GM12878 (cell line): Measurements from ENCODE around the gene SUGCT. TPM values are rescaled to one million over a fixed set of nuclear protein-coding genes. Genes with fewer than 3 reads are reported as not detected.

Experiments
- ATAC-seq: fragments of 200-7000 bp; cut with Tn5 transposase; 3 replicates; pipeline ENCODE4 v1.9.1; 2020; ENCODE audit warnings: mild to moderate bottlenecking, moderate library complexity
- BruUV-seq: library from RNA; stranded (reverse); fragments of 400-500 nt; replicated peaks from 2 replicates; lab custom pipeline; 2021; lab: Mats Ljungman, UMichigan
- CTCF ChIA-PET: fragments of 300-600 bp; sonication (Branson Sonifier 250); formaldehyde crosslinking; extraction: SDS; loops from one replicate; lab custom pipeline; 2021; ENCODE audit warnings: inconsistent platforms; lab: Yijun Ruan, JAX
- POLR2A ChIA-PET: fragments of 350-600 bp; formaldehyde crosslinking; extraction: SDS; loops from one replicate; lab custom pipeline; 2021; ENCODE audit warnings: inconsistent platforms; lab: Charles Lee
- RAD21 ChIA-PET: fragments of 300-600 bp; sonication (Branson Sonifier 250); formaldehyde crosslinking; loops from one replicate; lab custom pipeline; 2023; ENCODE audit warnings: antibody characterized with exemption; ENCODE audit not compliant: unreplicated experiment; lab: Charles Lee
- SMC1A ChIA-PET: fragments of 300-600 bp; sonication (Branson Sonifier 250); formaldehyde crosslinking; loops from one replicate; lab custom pipeline; 2023; ENCODE audit not compliant: unreplicated experiment, uncharacterized antibody; lab: Charles Lee
- DNase-seq: peaks from one replicate; pipeline ENCODE4 v3.0.0-alpha.2; 2011; ENCODE audit warnings: low read depth, low spot score
- FAIRE-seq: peaks from 3 replicates; lab custom pipeline; 2011; peaks lifted over from hg19 to GRCh38; lab: Jason Lieb, UNC
- H2AFZ ChIP-seq: 2 replicates; pipeline ENCODE4 v1.6.0; 2011; ENCODE audit warnings: low read depth, low read length, control low read depth; ENCODE audit not compliant: control insufficient read depth
- H3K27ac ChIP-seq: 2 replicates; pipeline ENCODE4 v1.5.1; 2011; ENCODE audit warnings: control low read depth; ENCODE audit not compliant: control insufficient read depth, insufficient read depth
- H3K27me3 ChIP-seq, 2 experiments: replicated peaks in 1 of 2; 2 replicates each; pipeline versions ENCODE4 v1.6.0 to v1.6.1; 2011; ENCODE audit warnings: low read length in 1 of 2; ENCODE audit not compliant: control insufficient read depth in 2 of 2, insufficient read depth in 2 of 2
- H3K36me3 ChIP-seq, 2 experiments: 2 replicates each; pipeline ENCODE4 v1.5.1; 2011; ENCODE audit warnings: low read length in 1 of 2; ENCODE audit not compliant: control insufficient read depth in 2 of 2, insufficient read depth in 2 of 2
- H3K4me1 ChIP-seq: 2 replicates; pipeline ENCODE4 v1.6.1; 2011; ENCODE audit warnings: mild to moderate bottlenecking, low read length, moderate library complexity, mixed read lengths; ENCODE audit not compliant: control insufficient read depth, insufficient read depth
- H3K4me2 ChIP-seq: 2 replicates; pipeline ENCODE4 v1.6.0; 2011; ENCODE audit warnings: control low read depth; ENCODE audit not compliant: control insufficient read depth, insufficient read depth
- H3K4me3 ChIP-seq: fragments of 200-600 bp; sonication (generic); 2 replicates; pipeline ENCODE4 v1.5.1; 2016
- H3K79me2 ChIP-seq: 2 replicates; pipeline ENCODE4 v1.6.0; 2011; ENCODE audit warnings: low read length; ENCODE audit not compliant: control insufficient read depth, insufficient read depth
- H3K9ac ChIP-seq: 2 replicates; pipeline ENCODE4 v1.8.0; 2011; ENCODE audit warnings: low read length, control low read depth, mixed read lengths; ENCODE audit not compliant: control insufficient read depth, insufficient read depth
- H3K9me3 ChIP-seq: replicated peaks from 3 replicates; pipeline ENCODE4 v1.5.1; 2011; ENCODE audit warnings: mild to moderate bottlenecking, low read length; ENCODE audit not compliant: control insufficient read depth, insufficient read depth
- H4K20me1 ChIP-seq: 2 replicates; pipeline ENCODE4 v1.6.0; 2011; ENCODE audit not compliant: control insufficient read depth, insufficient read depth
- BRCA1 ChIP-seq: IDR thresholded peaks from 2 replicates; pipeline ENCODE4 v1.6.1; 2011; ENCODE audit warnings: low read depth, low read length, improper control_type of control experiment
- CHD2 ChIP-seq: IDR thresholded peaks from 2 replicates; pipeline ENCODE4 v1.6.1; 2011; ENCODE audit warnings: low read depth, low read length, improper control_type of control experiment, borderline replicate concordance
- FOXK2 ChIP-seq: fragments of 450-650 bp; IDR thresholded peaks from 2 replicates; pipeline ENCODE4 v1.6.1; 2017; ENCODE audit warnings: mild to moderate bottlenecking, moderate library complexity
- IKZF1 ChIP-seq: fragments of 450-650 bp; conservative IDR thresholded peaks from 2 replicates; pipeline ENCODE4 v1.6.1; 2017; ENCODE audit warnings: antibody characterized with exemption, mild to moderate bottlenecking
- KDM1A ChIP-seq: fragments of 200-600 bp; sonication (generic); IDR thresholded peaks from 2 replicates; pipeline ENCODE4 v1.6.1; 2016; ENCODE audit warnings: borderline replicate concordance
- MXI1 ChIP-seq: fragments of 150-350 bp; IDR thresholded peaks from 2 replicates; pipeline ENCODE4 v1.6.1; 2011; ENCODE audit warnings: low read depth, mild to moderate bottlenecking, inconsistent platforms, low read length, improper control_type of control experiment
- NR2F1 ChIP-seq: fragments of 450-650 bp; conservative IDR thresholded peaks from 2 replicates; pipeline ENCODE4 v1.6.1; 2017; ENCODE audit warnings: mild to moderate bottlenecking
- PAX5 ChIP-seq: IDR thresholded peaks from 2 replicates; pipeline ENCODE4 v1.6.1; 2011; ENCODE audit warnings: low read depth, low read length, borderline replicate concordance
- TARDBP ChIP-seq: IDR thresholded peaks from 2 replicates; pipeline ENCODE4 v1.6.1; 2016; ENCODE audit warnings: borderline replicate concordance
- YBX1 ChIP-seq: fragments of 450-650 bp; IDR thresholded peaks from 2 replicates; pipeline ENCODE4 v1.6.1; 2016; ENCODE audit warnings: antibody characterized with exemption
- ZBED1 ChIP-seq: IDR thresholded peaks from 2 replicates; pipeline ENCODE4 v1.6.1; 2016; ENCODE audit warnings: borderline replicate concordance
- ZNF217 ChIP-seq: fragments of 450-650 bp; IDR thresholded peaks from 2 replicates; pipeline ENCODE4 v1.6.1; 2017; ENCODE audit warnings: antibody characterized with exemption, mild to moderate bottlenecking
- ZNF274 ChIP-seq: IDR thresholded peaks from one replicate; pipeline ENCODE4 v1.8.0; 2011; ENCODE audit not compliant: insufficient read length, insufficient read depth
- ZNF622 ChIP-seq: fragments of 450-650 bp; IDR thresholded peaks from 2 replicates; pipeline ENCODE4 v1.6.1; 2017; ENCODE audit warnings: mild to moderate bottlenecking, inconsistent platforms
- WGBS: methylation state at CpG from one replicate; pipeline ENCODE4 v1.1.6; 2016; ENCODE audit warnings: low lambda C conversion rate; ENCODE audit not compliant: insufficient replicate concordance, insufficient coverage; ENCODE audit errors: missing lambda C conversion rate; 5-methylcytosine and 5-hydroxymethylcytosine counted together
- in situ Hi-C: fragments of 300-500 bp; cut with MboI; formaldehyde crosslinking; loops from 9 replicates; pipeline ENCODE4 v1.14.3; 2018; ENCODE audit warnings: mixed read lengths
- intact Hi-C: fragments of 100-400 bp; cut with micrococcal nuclease; formaldehyde crosslinking; loops from one replicate; pipeline ENCODE4 v1.14.2; 2022; ENCODE audit not compliant: unreplicated experiment
- polyA plus RNA-seq, 11 experiments: library from polyadenylated mRNA; depleted of rRNA in 4 of 11; unstranded in 6 of 11; stranded (reverse) in 5 of 11; fragments of >200 nt; fragmentation: Nextera tagmentation in 4 of 11; fragmentation: Illumina TruSeq in 1 of 11; extraction: Ambion mirVana in 4 of 11; extraction: Trizol in 1 of 11; gene quantifications; 1 replicate in 1 of 11; 2 replicates in 10 of 11; pipeline versions ENCODE4 v1.2.1 to v1.2.3, GENCODE V29; 2011 to 2016; ENCODE audit warnings: inconsistent platforms in 2 of 11, missing spikeins in 2 of 11, low read depth in 1 of 11
- total RNA-seq, 4 experiments: library from RNA; depleted of rRNA in 3 of 4; stranded (reverse); fragments of >200 nt in 3 of 4; fragmentation: Illumina TruSeq in 1 of 4; extraction: Trizol in 1 of 4; gene quantifications; 2 replicates each; pipeline versions ENCODE4 v1.2.1 to v1.2.3, GENCODE V29; 2013 to 2021
- TF ChIP-seq, protein P1 (sequence below): IDR thresholded peaks from 2 replicates; pipeline ENCODE4 v1.6.1; 2012; ENCODE audit warnings: mild to moderate bottlenecking, low read depth, low read length
- TF ChIP-seq, protein P2 (sequence below): IDR thresholded peaks from 2 replicates; pipeline ENCODE4 v1.6.1; 2012; ENCODE audit warnings: low read length, inconsistent platforms
- TF ChIP-seq, protein P3 (sequence below): fragments of 450-650 bp; IDR thresholded peaks from 2 replicates; pipeline ENCODE4 v1.6.1; 2016; ENCODE audit warnings: mild to moderate bottlenecking
- TF ChIP-seq, protein P4 (sequence below): fragments of 450-650 bp; conservative IDR thresholded peaks from 2 replicates; pipeline ENCODE4 v1.6.1; 2017; ENCODE audit warnings: mild to moderate bottlenecking, moderate library complexity

Gene SUGCT
- total and polyA plus RNA-seq, 10 of the 15 experiments (the other 5 are each of a cell fraction or from before 2014, with no cell fraction given): 0.08 to 1.2 (median 0.67) TPM; not detected in 1

DNA sequence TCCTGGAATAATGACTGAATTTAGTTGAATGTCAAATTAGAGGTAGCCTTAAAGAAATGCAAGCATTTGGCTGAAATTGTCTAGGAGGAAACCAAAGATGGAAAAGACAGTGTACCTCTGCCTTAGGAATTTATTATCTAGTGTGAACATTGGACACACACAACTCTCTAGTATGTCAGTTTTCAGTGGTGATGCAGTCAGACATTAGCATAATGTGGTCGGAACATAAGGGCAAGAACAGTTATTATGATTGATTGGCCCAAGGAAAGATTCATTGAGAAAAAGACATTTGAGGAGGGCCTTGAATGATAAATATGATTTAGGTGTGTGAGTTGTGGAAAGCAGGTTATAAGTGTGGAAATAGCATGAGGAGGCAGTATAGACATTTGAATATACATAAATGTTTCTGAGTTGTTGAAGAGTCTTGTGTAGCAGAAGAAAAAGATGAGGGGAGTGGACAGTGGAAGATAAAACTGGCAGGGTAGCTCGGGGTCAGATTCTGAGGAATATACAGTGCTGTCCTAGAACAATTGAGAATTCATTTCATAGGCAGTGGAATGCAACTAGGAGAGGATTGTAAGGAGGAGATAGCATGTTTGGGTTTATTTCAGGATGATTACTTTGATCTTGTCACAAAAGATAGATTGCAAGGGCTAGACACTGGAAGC is 414.7 kb downstream of the SUGCT start:
- SMC1A ChIA-PET: no interaction called here
- Histone ChIP-seq H2AFZ (no peak overlapping the region), H3K27ac (no peak overlapping the region), H3K9ac (no peak overlapping the region), H3K36me3 (no peaks in the 10 kb centered on the region), H3K27me3 (no peaks in the 10 kb centered on the region), H3K4me2 (no peak overlapping the region), H3K9me3 (no peaks in the 10 kb centered on the region), H3K4me3 (no peak overlapping the region), H4K20me1 (no peaks in the 10 kb centered on the region), H3K79me2 (no peaks in the 10 kb centered on the region), H3K4me1 (0 out of 2 replicates have a peak, but pooled peaks cover 5% of the 10 kb centered on the region)
- CTCF ChIA-PET: no interaction called here
- DNase-seq (no peak), ATAC-seq (no peak), FAIRE-seq (no peak)
- in situ Hi-C loops (no loop called here), intact Hi-C loops (no loop called here)
- no TSS peak for BruUV-seq
- POLR2A ChIA-PET: no interaction called here
- RAD21 ChIA-PET: no interaction called here
- WGBS: 20% methylated on average over 2 of the region's 2 CpGs
- TF ChIP-seq ZNF274 (no peak), KDM1A (no peak), BRCA1 (no peak), TARDBP (no peak), ZNF217 (no peak), YBX1 (no peak), PAX5 (no peak), CHD2 (no peak), MXI1 (no peak), ZBED1 (no peak), IKZF1 (no peak), NR2F1 (no peak), ZNF622 (no peak), FOXK2 (no peak)
- TF ChIP-seq, protein P1, sequence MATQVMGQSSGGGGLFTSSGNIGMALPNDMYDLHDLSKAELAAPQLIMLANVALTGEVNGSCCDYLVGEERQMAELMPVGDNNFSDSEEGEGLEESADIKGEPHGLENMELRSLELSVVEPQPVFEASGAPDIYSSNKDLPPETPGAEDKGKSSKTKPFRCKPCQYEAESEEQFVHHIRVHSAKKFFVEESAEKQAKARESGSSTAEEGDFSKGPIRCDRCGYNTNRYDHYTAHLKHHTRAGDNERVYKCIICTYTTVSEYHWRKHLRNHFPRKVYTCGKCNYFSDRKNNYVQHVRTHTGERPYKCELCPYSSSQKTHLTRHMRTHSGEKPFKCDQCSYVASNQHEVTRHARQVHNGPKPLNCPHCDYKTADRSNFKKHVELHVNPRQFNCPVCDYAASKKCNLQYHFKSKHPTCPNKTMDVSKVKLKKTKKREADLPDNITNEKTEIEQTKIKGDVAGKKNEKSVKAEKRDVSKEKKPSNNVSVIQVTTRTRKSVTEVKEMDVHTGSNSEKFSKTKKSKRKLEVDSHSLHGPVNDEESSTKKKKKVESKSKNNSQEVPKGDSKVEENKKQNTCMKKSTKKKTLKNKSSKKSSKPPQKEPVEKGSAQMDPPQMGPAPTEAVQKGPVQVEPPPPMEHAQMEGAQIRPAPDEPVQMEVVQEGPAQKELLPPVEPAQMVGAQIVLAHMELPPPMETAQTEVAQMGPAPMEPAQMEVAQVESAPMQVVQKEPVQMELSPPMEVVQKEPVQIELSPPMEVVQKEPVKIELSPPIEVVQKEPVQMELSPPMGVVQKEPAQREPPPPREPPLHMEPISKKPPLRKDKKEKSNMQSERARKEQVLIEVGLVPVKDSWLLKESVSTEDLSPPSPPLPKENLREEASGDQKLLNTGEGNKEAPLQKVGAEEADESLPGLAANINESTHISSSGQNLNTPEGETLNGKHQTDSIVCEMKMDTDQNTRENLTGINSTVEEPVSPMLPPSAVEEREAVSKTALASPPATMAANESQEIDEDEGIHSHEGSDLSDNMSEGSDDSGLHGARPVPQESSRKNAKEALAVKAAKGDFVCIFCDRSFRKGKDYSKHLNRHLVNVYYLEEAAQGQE: no peak
- TF ChIP-seq, protein P2, sequence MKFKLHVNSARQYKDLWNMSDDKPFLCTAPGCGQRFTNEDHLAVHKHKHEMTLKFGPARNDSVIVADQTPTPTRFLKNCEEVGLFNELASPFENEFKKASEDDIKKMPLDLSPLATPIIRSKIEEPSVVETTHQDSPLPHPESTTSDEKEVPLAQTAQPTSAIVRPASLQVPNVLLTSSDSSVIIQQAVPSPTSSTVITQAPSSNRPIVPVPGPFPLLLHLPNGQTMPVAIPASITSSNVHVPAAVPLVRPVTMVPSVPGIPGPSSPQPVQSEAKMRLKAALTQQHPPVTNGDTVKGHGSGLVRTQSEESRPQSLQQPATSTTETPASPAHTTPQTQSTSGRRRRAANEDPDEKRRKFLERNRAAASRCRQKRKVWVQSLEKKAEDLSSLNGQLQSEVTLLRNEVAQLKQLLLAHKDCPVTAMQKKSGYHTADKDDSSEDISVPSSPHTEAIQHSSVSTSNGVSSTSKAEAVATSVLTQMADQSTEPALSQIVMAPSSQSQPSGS: no peak
- TF ChIP-seq, protein P3, sequence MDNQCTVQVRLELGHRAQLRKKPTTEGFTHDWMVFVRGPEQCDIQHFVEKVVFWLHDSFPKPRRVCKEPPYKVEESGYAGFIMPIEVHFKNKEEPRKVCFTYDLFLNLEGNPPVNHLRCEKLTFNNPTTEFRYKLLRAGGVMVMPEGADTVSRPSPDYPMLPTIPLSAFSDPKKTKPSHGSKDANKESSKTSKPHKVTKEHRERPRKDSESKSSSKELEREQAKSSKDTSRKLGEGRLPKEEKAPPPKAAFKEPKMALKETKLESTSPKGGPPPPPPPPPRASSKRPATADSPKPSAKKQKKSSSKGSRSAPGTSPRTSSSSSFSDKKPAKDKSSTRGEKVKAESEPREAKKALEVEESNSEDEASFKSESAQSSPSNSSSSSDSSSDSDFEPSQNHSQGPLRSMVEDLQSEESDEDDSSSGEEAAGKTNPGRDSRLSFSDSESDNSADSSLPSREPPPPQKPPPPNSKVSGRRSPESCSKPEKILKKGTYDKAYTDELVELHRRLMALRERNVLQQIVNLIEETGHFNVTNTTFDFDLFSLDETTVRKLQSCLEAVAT: no peak
- TF ChIP-seq, protein P4, sequence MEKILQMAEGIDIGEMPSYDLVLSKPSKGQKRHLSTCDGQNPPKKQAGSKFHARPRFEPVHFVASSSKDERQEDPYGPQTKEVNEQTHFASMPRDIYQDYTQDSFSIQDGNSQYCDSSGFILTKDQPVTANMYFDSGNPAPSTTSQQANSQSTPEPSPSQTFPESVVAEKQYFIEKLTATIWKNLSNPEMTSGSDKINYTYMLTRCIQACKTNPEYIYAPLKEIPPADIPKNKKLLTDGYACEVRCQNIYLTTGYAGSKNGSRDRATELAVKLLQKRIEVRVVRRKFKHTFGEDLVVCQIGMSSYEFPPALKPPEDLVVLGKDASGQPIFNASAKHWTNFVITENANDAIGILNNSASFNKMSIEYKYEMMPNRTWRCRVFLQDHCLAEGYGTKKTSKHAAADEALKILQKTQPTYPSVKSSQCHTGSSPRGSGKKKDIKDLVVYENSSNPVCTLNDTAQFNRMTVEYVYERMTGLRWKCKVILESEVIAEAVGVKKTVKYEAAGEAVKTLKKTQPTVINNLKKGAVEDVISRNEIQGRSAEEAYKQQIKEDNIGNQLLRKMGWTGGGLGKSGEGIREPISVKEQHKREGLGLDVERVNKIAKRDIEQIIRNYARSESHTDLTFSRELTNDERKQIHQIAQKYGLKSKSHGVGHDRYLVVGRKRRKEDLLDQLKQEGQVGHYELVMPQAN: no peak
